Frontal cortex (tissue), 4 donors: ENCODE measurements around the gene LIPN. TPM values are rescaled to one million over a fixed set of nuclear protein-coding genes. Genes with fewer than 3 reads are reported as not detected.

ENCODE experiments used
- DNase-seq, 2 donors: peaks; one replicate each; pipeline ENCODE4 v3.0.0; 2012; ENCODE audit warnings: low spot score in 2 of 2
- FAIRE-seq: peaks from 2 replicates; lab custom pipeline; 2012; peaks lifted over from hg19 to GRCh38; lab: Jason Lieb, UNC
- total RNA-seq: library from RNA; depleted of rRNA; stranded (reverse); fragments of >200 nt; gene quantifications from one replicate; pipeline ENCODE4 v1.2.3, GENCODE V29; 2014
- donor health status: control.
- donor health status: control.
- donor health status: control.

The LIPN gene
- total RNA-seq, 1 donor from 2014 or later, result not detected

GRCh38 chr10:88781206-88781605 lies 21.4 kb downstream of the LIPN start:
- DNase-seq, result no peak
- no peak for FAIRE-seq

GRCh38 chr10:88782222-88782621 lies 22.4 kb downstream of the LIPN start:
- no peak for FAIRE-seq

GRCh38 chr10:88783724-88784123 lies 23.9 kb downstream of the LIPN start:
- no peak for FAIRE-seq
- no peak for DNase-seq

More at GRCh38 chr10:88782222-88782621, 22.4 kb downstream of the LIPN start:
- no peak for DNase-seq

- no peak for FAIRE-seq
These were observed 26.4 kb downstream of the LIPN start for GRCh38 chr10:88786032-88786770.

GRCh38 chr10:88787463-88787862 lies 27.6 kb downstream of the LIPN start:
- no peak for DNase-seq
- no peak for FAIRE-seq

More at GRCh38 chr10:88786032-88786770, 26.4 kb downstream of the LIPN start:
- DNase-seq, result no peak

- no peak for FAIRE-seq
- DNase-seq, result no peak
These were observed 29.1 kb downstream of the LIPN start for GRCh38 chr10:88788924-88789323.

DNA sequence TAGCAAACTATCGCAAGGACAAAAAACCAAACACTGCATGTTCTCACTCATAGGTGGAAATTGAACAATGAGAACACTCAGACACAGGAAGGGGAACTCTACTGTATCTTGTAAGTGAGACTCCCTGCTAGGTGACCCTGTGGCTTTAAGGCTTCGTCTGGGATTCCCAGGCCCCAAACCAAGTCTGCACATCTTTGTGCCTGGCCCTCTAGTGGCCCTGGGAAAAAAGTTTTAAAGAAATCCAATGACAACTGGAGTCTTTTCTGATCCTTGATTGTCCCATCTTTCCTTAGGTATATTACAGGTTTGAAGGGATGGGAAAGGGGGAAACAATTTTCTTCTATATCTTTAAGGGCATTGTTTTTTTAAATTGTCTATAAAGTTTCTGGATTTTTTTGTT lies 32.1 kb downstream of the LIPN start:
- FAIRE-seq (no peak), DNase-seq (no peak)

DNA sequence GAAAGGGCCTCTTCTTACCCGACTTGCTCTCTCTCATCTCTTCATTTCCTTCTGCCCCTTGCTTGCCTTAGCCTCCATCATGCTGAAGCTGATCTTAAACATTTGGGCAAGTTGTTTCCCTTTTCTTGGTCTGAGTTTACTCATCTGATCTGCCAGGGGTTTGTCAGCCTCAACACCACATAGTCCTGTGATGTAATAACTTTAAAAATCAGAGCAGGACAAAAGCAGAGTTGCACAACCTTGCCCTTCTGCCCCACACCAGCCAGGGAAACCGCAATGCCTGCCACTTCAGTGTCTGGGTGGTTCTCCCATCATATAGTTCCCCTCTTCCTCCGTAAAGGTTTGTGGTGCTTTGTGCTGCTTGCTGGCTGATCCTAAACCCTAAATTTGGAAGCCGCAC lies 32.8 kb downstream of the LIPN start:
- DNase-seq (no peak), FAIRE-seq (no peak)

DNA sequence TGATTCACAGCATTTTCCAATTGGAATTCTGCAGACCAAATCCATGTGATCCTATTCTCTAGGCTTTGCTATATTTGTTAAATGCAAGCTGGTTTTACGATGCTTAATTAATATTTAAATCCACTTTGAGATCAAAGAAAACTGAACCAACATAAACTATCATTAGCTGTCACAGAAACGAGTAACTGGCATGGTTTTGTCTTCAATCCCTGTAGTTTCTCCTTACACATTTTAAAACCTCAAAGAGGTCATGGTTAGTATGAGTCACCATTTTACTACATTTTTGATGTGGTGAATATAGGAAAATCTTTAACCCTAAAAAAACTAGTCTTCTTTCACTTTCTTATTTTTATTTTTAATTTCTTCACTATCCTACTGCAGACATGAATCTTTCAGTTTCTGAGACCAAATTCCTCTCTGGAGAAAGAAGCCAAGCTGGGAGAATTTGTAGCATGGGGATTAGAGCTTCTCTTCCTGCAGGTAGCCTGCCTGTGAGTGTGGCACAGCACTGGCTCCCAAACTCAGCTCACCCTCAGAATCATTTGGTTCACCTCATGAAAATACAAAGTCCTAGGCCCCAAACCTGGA lies 34.0 kb downstream of the LIPN start:
- no peak for FAIRE-seq
- DNase-seq, result no peak

DNA sequence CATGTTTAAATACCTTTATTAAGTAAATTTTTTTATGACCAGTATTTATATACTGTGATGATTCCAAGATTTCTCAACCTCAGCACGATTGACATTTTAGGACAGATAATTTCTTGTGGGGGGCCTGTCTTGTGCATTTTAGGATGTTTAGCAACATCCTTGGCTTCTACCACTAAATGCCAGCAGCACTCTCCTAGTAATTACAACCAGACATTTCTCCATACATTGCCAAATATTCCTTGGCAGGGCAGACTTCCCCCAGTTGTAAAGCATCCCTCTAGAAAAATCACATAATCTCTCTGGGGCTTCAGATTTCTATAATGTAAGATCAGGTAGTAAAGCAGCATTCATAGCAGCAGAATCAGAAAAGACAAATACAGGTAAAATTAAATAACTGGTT lies 34.9 kb downstream of the LIPN start:
- no peak for DNase-seq
- FAIRE-seq, result no peak

- DNase-seq (no peak), FAIRE-seq (no peak)
These were observed 40.6 kb downstream of the LIPN start for GRCh38 chr10:88800152-88801125.

- FAIRE-seq, result no peak
- DNase-seq, result no peak
These were observed 42.9 kb downstream of the LIPN start, which contains the start of gene LIPM for GRCh38 chr10:88802523-88803285. TSS of gene LIPM (plus strand) at chr10:88802730. CDS start at chr10:88802897, 167 bp downstream.

DNA sequence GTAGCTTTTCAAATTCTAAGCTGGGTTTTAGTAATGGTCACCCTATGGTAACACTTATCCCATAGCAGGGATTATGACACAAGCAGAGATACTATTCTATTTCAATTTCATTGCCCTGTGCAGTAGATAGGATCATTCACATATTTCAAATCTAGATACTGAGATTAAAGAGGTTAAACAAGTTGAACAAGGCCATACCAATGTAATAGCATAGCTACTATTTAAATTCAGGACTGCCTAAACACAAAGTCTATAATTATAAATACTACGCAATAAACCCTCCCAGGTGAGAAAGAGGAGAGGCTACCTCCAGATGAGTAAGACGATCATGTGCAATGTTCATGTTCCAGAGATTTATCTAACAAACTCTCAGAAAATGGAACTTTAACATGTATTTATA lies 43.8 kb downstream of the LIPN start:
- FAIRE-seq, result no peak
- DNase-seq, result no peak

DNA sequence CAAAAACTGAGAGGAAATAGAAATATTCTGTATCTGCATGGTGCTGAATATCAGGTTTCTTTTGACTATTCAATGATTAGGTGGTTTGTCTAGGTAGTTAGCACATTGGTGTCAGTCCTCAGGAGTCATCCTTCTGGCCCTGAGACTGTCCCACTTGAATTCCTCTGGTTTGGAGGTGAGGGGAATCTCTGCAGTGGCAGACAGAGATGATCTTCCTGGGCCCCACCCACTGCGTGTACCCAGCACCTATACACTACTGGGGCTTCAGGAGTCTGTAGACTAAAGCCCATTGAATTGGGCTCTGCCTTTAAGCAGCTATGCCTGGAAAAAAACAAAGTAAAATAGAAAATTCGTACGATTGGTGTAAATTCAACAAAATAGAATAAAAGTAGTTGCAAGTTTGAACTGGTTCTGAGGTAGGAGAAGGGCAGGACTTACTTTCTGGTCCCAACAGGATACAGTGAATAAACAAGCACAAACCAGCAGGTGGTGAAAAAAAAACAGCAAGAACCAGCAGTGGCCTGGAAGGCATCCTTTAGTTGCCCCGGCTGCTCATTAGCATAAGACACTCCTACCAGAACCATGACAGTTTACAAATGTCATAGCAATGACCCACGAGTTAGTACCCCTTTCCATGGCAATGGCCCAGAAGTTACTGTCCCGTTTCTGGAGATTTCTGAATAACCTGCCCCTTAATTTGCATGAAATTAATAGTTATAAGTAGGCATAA lies 44.4 kb downstream of the LIPN start:
- DNase-seq, result no peak
- no peak for FAIRE-seq

- FAIRE-seq, result no peak
- no peak for DNase-seq
These were observed 45.5 kb downstream of the LIPN start for GRCh38 chr10:88805361-88805760.

- FAIRE-seq (no peak), DNase-seq (no peak)
These were observed 46.1 kb downstream of the LIPN start for GRCh38 chr10:88805924-88806323.

GRCh38 chr10:88809621-88810020 lies 49.8 kb downstream of the LIPN start:
- no peak for FAIRE-seq

GRCh38 chr10:88810196-88810961 lies 50.6 kb downstream of the LIPN start:
- DNase-seq, result no peak
- FAIRE-seq, result no peak

More at GRCh38 chr10:88809621-88810020, 49.8 kb downstream of the LIPN start:
- DNase-seq, result no peak
